Lung (tissue), 12 donors: ENCODE data around the gene DPH1. TPM values are rescaled to one million over a fixed set of nuclear protein-coding genes. Genes with fewer than 3 reads are reported as not detected.

Experiments used
- ATAC-seq: fragments of 200-7000 bp; cut with Tn5 transposase; one replicate; pipeline ENCODE4 v1.9.1; 2020; ENCODE audit warnings: moderate number of reproducible peaks; ENCODE audit not compliant: insufficient read depth, low FRiP score
- DNase-seq, 3 donors: peaks; one replicate each; pipeline ENCODE4 v3.0.0-alpha.2; 2013 to 2017
- H3K27ac ChIP-seq, 2 donors: one replicate each; pipeline ENCODE4 v1.5.1; 2013; ENCODE audit warnings: mild to moderate bottlenecking in 2 of 2, moderate library complexity in 2 of 2, control low read depth in 1 of 2, inconsistent platforms in 1 of 2, low read depth in 1 of 2, low read length in 1 of 2
- H3K27me3 ChIP-seq, 3 donors: one replicate each; pipeline ENCODE4 v1.5.1; 2013; ENCODE audit warnings: low read length in 2 of 3; ENCODE audit not compliant: control insufficient read depth in 3 of 3, insufficient read depth in 3 of 3
- H3K36me3 ChIP-seq, 4 donors: one replicate each; pipeline ENCODE4 v1.5.1; 2013; ENCODE audit warnings: low read length in 4 of 4, mild to moderate bottlenecking in 1 of 4, moderate library complexity in 1 of 4; ENCODE audit not compliant: control insufficient read depth in 4 of 4, insufficient read depth in 4 of 4
- H3K4me1 ChIP-seq, 5 donors: one replicate each; pipeline ENCODE4 v1.5.1; 2013; ENCODE audit warnings: low read length in 5 of 5, mild to moderate bottlenecking in 2 of 5, moderate library complexity in 1 of 5; ENCODE audit not compliant: control insufficient read depth in 5 of 5, insufficient read depth in 5 of 5
- H3K4me3 ChIP-seq: one replicate; pipeline ENCODE4 v1.5.1; 2013; ENCODE audit warnings: mild to moderate bottlenecking, control low read depth, moderate library complexity
- H3K9ac ChIP-seq, 2 donors: one replicate each; pipeline ENCODE4 v1.5.1; 2013; ENCODE audit warnings: low read length in 2 of 2, control low read depth in 1 of 2; ENCODE audit not compliant: insufficient read depth in 1 of 2
- H3K9me3 ChIP-seq, 4 donors: one replicate each; pipeline ENCODE4 v1.5.1; 2013; ENCODE audit warnings: low read length in 3 of 4, mild to moderate bottlenecking in 1 of 4, moderate library complexity in 1 of 4; ENCODE audit not compliant: control insufficient read depth in 4 of 4, insufficient read depth in 3 of 4
- CTCF ChIP-seq: IDR thresholded peaks from 2 replicates; pipeline ENCODE4 v1.5.1; 2012; ENCODE audit warnings: mild to moderate bottlenecking; ENCODE audit errors: control extremely low read depth, extremely low read depth
- WGBS, 2 donors: extraction: QIAGEN DNeasy Blood & Tissue Kit; methylation state at CpG; one replicate each; pipeline ENCODE4 v1.1.7; 2013; 5-methylcytosine and 5-hydroxymethylcytosine counted together
- polyA plus RNA-seq, 2 donors: library from polyadenylated mRNA; stranded (reverse); fragments of 200-250 nt; gene quantifications; one replicate each; pipeline ENCODE4 v1.2.1, GENCODE V29; 2013
- total RNA-seq, 2 donors: library from RNA; depleted of rRNA in 1 of 2; stranded (reverse); fragments of >200 nt in 1 of 2; gene quantifications; one replicate each; pipeline ENCODE4 v1.2.1, GENCODE V29; 2014 to 2021
- donor health status: control.
- donor health status: control.
- donor health status: Bipolar disorder and iron deficiency.
- donor health status: healthy.
- donor health status: DM: yes; HTN: yes; CAD: no.

The DPH1 gene
- total and polyA plus RNA-seq, 4 donors: 21.1 to 37.8 (median 27.2) TPM

GRCh38 chr17:2060385-2060658, 30.4 kb downstream of the DPH1 start:
- Histone ChIP-seq H3K36me3 (peaks cover 0 to 53% (median 25%) of the 10 kb centered on the region in 4 donors), H3K27me3 (peaks cover 0 to 3% (median 2%) of the 10 kb centered on the region in 3 donors), H3K4me1 (peaks cover 0 to 67% (median 26%) of the 10 kb centered on the region in 5 donors), H3K9ac (peak overlapping the region in 1 of 2 donors; percentile 58), H3K9me3 (peaks cover 0 to 2% (median 0%) of the 10 kb centered on the region in 4 donors), H3K4me3 (no peak overlapping the region), H3K27ac (peak overlapping the region; percentile 62 to 76)
- peak in 1 of 3 donors; percentile 15 for DNase-seq
- WGBS, 2 donors: 79 to 82% methylated on average over 6 of the region's 6 CpGs
- ATAC-seq: no peak
- no peak for TF ChIP-seq CTCF

DNA sequence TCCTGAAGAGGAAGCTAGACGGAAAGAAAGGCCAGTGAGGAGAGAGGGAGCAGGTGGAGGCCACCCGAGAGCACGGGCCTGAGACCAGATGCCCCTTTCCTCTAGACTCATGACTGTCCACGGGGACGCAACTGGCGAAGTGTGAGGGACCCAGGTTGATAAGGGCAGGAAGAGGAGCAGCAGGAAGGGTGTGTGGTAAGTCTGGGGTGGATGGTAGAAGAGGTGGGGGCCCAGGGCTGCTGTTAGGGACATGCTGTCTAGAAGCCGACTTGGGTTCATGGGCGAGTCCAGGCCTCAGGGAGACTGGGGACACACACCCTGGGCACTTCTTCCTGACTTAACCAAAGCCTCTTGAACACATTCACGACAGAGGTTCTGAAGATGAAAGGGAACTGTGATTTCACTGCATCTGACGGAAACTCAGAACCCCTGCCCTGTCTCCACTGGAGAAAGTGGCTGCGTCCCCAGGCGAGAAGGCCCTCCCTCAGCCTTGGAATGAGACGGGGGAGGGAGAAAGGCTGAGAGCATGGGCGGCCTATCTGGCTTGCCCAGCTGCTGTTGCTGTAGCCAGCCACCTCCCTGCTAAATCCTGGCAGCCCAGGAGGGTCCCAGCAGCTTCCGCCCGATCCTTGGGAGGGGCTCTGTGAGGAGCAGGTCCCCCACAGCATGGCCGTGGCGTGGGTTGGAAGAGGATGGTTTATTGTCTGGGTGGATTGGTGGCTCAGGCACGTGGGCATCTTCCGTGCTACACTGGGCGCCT, 30.9 kb downstream of the DPH1 start:
- 58 to 74% methylated on average over 21 of the region's 21 CpGs for WGBS, 2 donors
- peaks cover 0 to 3% (median 2%) of the 10 kb centered on the region in 3 donors for H3K27me3 ChIP-seq
- H3K4me1 ChIP-seq: peaks cover 0 to 73% (median 26%) of the 10 kb centered on the region in 5 donors
- peaks cover 0 to 2% (median 0%) of the 10 kb centered on the region in 4 donors for H3K9me3 ChIP-seq
- no peak for ATAC-seq
- peak overlapping the region in 1 of 2 donors; percentile 58 for H3K9ac ChIP-seq
- DNase-seq: peak; percentile 60 to 74 (median 66)
- peak overlapping the region; percentile 62 to 76 for H3K27ac ChIP-seq
- no peak for TF ChIP-seq CTCF
- H3K36me3 ChIP-seq: peaks cover 0 to 54% (median 25%) of the 10 kb centered on the region in 4 donors
- H3K4me3 ChIP-seq: no peak overlapping the region

DNA sequence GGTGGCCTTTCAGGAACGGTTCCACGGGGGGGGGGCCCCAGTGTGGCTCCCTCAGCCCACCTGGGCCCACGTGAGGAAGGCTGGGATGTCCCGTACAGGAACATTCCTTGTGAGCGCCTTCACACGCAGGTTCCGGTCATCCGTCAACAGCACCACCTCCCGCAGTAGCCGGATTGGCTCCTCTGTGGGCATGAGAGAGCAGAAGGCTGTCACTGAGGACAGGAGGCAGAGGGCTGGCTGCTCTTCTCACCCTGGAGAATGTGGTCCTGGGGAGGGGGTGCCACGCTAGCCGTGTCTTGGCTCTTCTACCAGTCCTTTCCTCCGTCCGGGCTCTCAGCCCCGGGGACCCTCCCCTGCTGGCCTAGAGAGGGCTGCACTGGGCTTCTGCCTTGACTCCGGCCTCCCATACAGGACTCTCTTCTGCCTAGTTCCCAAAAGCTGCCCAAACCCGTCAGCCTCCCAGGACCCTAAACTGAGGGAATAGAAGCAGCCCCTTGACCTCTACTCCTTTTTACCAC, 31.5 kb downstream of the DPH1 start:
- no peak for TF ChIP-seq CTCF
- peaks cover 0 to 3% (median 2%) of the 10 kb centered on the region in 3 donors for H3K27me3 ChIP-seq
- no peak overlapping the region for H3K4me3 ChIP-seq
- peak overlapping the region in 1 of 2 donors; percentile 47 for H3K9ac ChIP-seq
- peak in 2 of 3 donors; percentile 25 to 38 for DNase-seq
- peak overlapping the region; percentile 62 to 76 for H3K27ac ChIP-seq
- H3K4me1 ChIP-seq: peaks cover 0 to 79% (median 30%) of the 10 kb centered on the region in 5 donors
- H3K36me3 ChIP-seq: peaks cover 0 to 56% (median 29%) of the 10 kb centered on the region in 4 donors
- H3K9me3 ChIP-seq: peaks cover 0 to 2% (median 0%) of the 10 kb centered on the region in 4 donors
- no peak for ATAC-seq
- WGBS, 2 donors: 86 to 87% methylated on average over 17 of the region's 17 CpGs
